ENCODE measurements around the gene MICU1. TPM values are rescaled to one million over a fixed set of nuclear protein-coding genes. Genes with fewer than 3 reads are reported as not detected.

MICU1 gene
- total RNA-seq, 1 donor from 2014 or later = 79.8 TPM

- no peaks in the 10 kb centered on the region for H3K36me3 ChIP-seq
- H4K20me1 ChIP-seq (ENCODE audit: low read depth) = no peaks in the 10 kb centered on the region
- no peak overlapping the region for H3K9ac ChIP-seq
- TF ChIP-seq EZH2 (IDR thresholded peaks at IDR 0.05) (no peak), EZH2phosphoT487 (IDR thresholded peaks at IDR 0.05) (no peak)
- TF ChIP-seq, protein P1, sequence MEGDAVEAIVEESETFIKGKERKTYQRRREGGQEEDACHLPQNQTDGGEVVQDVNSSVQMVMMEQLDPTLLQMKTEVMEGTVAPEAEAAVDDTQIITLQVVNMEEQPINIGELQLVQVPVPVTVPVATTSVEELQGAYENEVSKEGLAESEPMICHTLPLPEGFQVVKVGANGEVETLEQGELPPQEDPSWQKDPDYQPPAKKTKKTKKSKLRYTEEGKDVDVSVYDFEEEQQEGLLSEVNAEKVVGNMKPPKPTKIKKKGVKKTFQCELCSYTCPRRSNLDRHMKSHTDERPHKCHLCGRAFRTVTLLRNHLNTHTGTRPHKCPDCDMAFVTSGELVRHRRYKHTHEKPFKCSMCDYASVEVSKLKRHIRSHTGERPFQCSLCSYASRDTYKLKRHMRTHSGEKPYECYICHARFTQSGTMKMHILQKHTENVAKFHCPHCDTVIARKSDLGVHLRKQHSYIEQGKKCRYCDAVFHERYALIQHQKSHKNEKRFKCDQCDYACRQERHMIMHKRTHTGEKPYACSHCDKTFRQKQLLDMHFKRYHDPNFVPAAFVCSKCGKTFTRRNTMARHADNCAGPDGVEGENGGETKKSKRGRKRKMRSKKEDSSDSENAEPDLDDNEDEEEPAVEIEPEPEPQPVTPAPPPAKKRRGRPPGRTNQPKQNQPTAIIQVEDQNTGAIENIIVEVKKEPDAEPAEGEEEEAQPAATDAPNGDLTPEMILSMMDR (IDR thresholded peaks at IDR 0.05) = no peak
- Mint-ChIP-seq H3K9me3 (no peaks in the 10 kb centered on the region), H3K4me1 (no peaks in the 10 kb centered on the region), H3K27ac (no peak overlapping the region), H3K27me3 (ENCODE audit: insufficient read depth, low read depth) (no peaks in the 10 kb centered on the region), H3K4me3 (no peak overlapping the region), H3K36me3 (no peaks in the 10 kb centered on the region)
- H3F3A ChIP-seq (ENCODE audit: low read depth) = peaks cover 5% of the 10 kb centered on the region
- H3K79me2 ChIP-seq (ENCODE audit: low read depth) = no peaks in the 10 kb centered on the region
- no peaks in the 10 kb centered on the region for H3K9me3 ChIP-seq (ENCODE audit: low read depth)
- no peaks in the 10 kb centered on the region for H3K27me3 ChIP-seq
- DNase-seq (ENCODE audit: low spot score) = no peak
- no peak overlapping the region for H2AFZ ChIP-seq (replicated peaks)
- no peak overlapping the region for H3K4me3 ChIP-seq
- H3K27ac ChIP-seq = no peak overlapping the region
- no peak overlapping the region for H3K4me2 ChIP-seq
- H3K4me1 ChIP-seq = peaks cover 8% of the 10 kb centered on the region
Observed at GRCh38 chr10:72525689-72526088, 100.2 kb downstream of the MICU1 start.

- Mint-ChIP-seq H3K9me3 (no peaks in the 10 kb centered on the region), H3K4me1 (no peaks in the 10 kb centered on the region), H3K36me3 (no peaks in the 10 kb centered on the region), H3K27ac (no peak overlapping the region), H3K27me3 (ENCODE audit: insufficient read depth, low read depth) (no peaks in the 10 kb centered on the region), H3K4me3 (no peak overlapping the region)
- TF ChIP-seq EZH2phosphoT487 (IDR thresholded peaks at IDR 0.05) (no peak), EZH2 (IDR thresholded peaks at IDR 0.05) (no peak)
- TF ChIP-seq, protein P1 (IDR thresholded peaks at IDR 0.05) = no peak
- Histone ChIP-seq H3K79me2 (ENCODE audit: low read depth) (no peaks in the 10 kb centered on the region), H3K27me3 (no peaks in the 10 kb centered on the region), H3F3A (ENCODE audit: low read depth) (peaks cover 5% of the 10 kb centered on the region), H2AFZ (replicated peaks) (no peak overlapping the region), H3K4me3 (no peak overlapping the region), H3K9ac (no peak overlapping the region), H3K4me1 (peaks cover 8% of the 10 kb centered on the region), H3K9me3 (ENCODE audit: low read depth) (no peaks in the 10 kb centered on the region), H3K27ac (no peak overlapping the region), H4K20me1 (ENCODE audit: low read depth) (no peaks in the 10 kb centered on the region), H3K36me3 (no peaks in the 10 kb centered on the region), H3K4me2 (no peak overlapping the region)
- DNase-seq (ENCODE audit: low spot score) = no peak
Observed at GRCh38 chr10:72525277-72525676, 100.6 kb downstream of the MICU1 start.

- H3K36me3 ChIP-seq = no peaks in the 10 kb centered on the region
- TF ChIP-seq, protein P1 (IDR thresholded peaks at IDR 0.05) = no peak
- no peak for TF ChIP-seq EZH2phosphoT487 (IDR thresholded peaks at IDR 0.05)
- TF ChIP-seq EZH2 (IDR thresholded peaks at IDR 0.05) = no peak
Observed at GRCh38 chr10:72524489-72524888, 101.4 kb downstream of the MICU1 start.

More at GRCh38 chr10:72524489-72524888, 101.4 kb downstream of the MICU1 start:
- no peak for DNase-seq (ENCODE audit: low spot score)
- Histone ChIP-seq H3K4me2 (no peak overlapping the region), H4K20me1 (ENCODE audit: low read depth) (no peaks in the 10 kb centered on the region), H3K4me3 (no peak overlapping the region), H2AFZ (replicated peaks) (no peak overlapping the region), H3K9me3 (ENCODE audit: low read depth) (no peaks in the 10 kb centered on the region), H3F3A (ENCODE audit: low read depth) (peaks cover 5% of the 10 kb centered on the region), H3K27ac (no peak overlapping the region), H3K79me2 (ENCODE audit: low read depth) (no peaks in the 10 kb centered on the region), H3K4me1 (peaks cover 8% of the 10 kb centered on the region), H3K9ac (no peak overlapping the region), H3K27me3 (no peaks in the 10 kb centered on the region)
- Mint-ChIP-seq H3K27me3 (ENCODE audit: insufficient read depth, low read depth) (no peaks in the 10 kb centered on the region), H3K4me3 (no peak overlapping the region), H3K27ac (no peak overlapping the region), H3K4me1 (no peaks in the 10 kb centered on the region), H3K36me3 (no peaks in the 10 kb centered on the region), H3K9me3 (no peaks in the 10 kb centered on the region)

Measured in neural progenitor cell (in vitro differentiated cells).